GM21528 (cell line): Measurements from ENCODE around the gene EDN2.

Experiments
- ATAC-seq: cut with Tn5 transposase; IDR thresholded peaks from one replicate; pipeline ENCODE4 v1.9.1; 2021; ENCODE audit warnings: mild to moderate bottlenecking, moderate library complexity; ENCODE audit not compliant: unreplicated experiment, low FRiP score

EDN2 gene

DNA sequence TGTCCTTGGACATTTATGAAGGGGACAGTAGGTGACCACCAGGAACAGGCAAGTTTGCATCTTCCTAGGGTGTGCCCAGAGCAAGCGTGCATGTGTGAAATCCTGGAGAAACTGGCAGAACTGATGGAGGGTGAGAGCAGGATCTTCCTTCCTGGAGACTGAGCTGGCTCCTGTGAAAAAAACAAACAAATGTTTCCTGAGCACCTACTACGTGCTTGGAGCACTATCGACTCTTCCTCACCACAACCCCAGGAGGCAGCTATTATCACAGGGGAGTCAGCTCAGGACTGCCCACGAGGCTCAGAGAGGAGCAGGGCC is 1.5 kb upstream of the EDN2 start:
- ATAC-seq: no peak

GRCh38 chr1:41485605-41486004 is 1.1 kb upstream of the EDN2 start:
- no peak for ATAC-seq

DNA sequence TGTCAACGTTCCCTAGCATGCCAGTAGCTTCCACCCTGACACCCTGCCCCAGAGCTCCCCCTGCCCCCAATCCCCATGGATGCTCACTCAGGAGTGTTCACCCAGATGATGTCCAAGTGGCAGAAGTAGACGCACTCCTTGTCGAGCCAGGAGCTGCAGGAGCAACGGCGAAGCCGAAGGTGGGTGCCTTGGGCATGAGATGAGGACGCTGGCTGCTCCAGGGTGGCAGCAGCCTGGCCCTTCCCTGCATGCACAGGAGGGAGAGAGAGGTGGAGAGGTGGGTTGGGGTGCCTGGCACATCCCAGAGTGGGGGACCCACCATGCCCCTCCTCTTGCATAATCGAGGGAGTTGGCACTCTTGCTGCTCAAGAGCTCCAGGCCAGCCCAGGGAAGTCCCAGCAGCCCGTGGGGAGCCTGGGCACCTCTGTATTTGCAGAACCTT is 502 bp downstream of the EDN2 start:
- ATAC-seq: no peak

DNA sequence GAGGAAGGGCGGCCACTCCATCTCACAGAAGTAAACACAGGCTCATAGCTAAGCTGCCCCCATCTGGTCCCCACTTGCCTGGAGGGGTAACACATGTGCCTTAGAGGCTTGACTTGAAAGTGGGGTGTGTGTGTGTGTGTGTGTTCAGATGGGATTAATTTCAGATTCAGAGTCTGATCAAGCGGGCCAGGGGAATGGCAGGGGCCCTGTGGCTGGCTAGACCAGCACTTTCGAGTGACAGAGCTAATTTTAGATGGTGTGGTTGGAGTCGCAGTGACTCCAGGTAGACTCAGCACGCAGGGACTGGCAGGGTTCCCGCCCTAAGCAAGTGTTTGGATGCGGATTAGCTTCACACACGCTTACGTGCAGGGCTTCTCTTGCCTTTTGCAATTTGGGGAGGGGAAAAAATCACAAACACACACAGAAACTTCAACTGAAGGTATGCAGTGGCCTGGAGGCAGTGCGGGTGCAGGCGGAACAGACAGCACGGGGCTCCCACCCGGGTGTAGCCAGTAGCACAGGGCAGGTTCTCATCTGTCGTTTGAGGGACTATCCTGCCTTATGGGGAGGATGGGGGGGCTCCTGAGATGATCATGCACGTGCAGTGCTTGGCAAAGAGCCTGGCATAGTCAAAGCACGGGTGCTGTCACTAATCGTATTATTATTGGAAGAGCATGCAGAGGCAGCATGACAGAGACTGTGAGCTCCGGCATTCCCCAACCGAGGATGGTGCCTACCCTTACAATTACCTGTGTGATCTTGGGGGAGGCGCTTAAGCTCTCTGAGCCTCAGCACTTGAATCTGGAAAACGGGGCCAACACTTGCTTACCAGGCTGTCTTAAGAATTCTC is 1.3 kb downstream of the EDN2 start:
- no peak for ATAC-seq

GRCh38 chr1:41482001-41482765 is 2.3 kb downstream of the EDN2 start:
- ATAC-seq: no peak

DNA sequence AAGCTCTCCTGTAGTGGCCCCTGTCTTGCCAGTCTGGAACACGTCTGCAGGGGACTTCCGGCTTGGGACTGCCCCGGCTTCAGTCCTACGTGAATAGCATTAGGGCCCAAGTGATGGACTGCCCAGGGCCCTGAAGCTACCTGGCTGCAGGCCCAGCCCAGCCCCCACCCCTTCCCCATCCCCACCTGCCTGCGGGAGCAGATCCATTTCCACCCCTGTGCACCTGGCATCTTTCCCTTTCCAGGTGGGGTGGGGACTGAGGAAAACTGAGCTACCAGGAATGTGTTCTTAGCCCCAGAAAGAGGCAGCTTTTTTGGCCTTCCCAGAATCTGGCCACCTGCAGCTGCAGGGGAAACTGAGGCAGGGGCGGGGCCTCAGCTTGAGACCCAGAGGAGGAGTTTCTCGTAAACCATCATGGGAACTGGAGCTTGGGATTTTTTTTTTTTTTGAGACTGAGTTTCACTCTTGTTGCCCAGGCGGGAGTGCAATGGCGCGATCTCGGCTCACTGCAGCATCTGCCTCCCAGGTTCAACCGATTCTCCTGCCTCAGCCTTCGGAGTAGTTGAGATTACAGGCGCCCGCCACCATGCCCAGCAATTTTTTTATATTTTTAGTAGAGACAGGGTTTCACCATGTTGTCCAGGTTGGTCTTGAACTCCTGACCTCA is 3.2 kb downstream of the EDN2 start:
- ATAC-seq: no peak

GRCh38 chr1:41480204-41481108 is 4.0 kb downstream of the EDN2 start:
- no peak for ATAC-seq

DNA sequence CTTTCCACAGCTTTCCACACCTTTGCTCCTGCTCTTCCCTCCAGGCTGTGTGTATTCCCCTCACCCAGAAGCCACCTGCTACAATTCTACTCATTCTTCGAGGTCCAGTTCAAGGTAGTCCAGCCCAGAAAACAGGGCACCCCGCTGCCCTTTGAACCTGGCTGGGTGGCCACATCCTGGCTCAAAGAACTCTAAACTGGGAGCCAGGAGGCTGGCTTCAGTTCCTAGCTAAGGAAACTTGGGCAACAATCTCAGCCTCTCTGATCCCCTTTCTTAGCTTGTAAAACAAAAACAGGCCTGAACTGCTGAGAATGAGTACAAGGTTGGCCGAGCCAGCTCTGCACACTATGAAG is 4.7 kb downstream of the EDN2 start:
- no peak for ATAC-seq

DNA sequence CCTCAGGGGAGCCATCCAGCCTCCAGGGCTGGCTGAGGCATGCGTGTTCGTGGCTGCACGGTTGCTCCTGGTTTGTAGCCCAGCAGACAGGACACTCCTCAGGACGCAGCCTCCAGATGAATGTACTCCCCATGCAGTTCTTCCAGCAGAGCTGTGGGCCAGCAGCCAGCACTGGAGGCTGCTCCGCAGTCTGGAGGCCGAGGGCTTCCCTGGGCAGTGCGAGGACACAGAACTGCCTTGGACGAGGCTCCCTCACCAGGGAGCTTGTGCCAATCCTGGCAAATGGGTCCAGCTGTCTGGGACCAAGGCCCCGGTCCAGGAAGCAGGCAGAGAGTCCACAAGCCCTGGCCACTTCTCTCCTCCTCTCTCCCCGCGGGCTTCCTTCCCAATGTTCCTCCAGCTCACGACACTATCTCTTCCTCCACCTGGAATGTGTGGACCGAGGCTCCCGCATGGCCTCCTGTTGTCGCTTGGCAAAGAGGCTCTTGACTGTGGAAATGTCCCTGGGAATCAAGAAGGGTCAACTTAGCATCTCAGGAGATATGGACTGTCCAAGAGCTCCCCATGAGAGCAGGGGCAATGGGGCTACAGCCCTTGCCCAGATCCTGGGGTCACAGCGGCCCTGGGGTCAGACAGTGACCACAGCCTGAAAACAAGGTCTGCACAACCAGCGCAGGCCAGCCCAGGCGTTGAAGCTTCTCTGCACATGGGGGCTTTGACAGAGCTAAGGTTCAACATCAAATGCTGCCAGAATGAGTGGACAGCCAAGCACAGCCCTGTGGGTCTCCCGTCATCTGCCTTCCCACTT is 5.3 kb downstream of the EDN2 start:
- no peak for ATAC-seq

- no peak for ATAC-seq
These were observed 6.2 kb downstream of the EDN2 start for GRCh38 chr1:41478118-41478748.

GRCh38 chr1:41476807-41477361 is 7.6 kb downstream of the EDN2 start:
- ATAC-seq: no peak

DNA sequence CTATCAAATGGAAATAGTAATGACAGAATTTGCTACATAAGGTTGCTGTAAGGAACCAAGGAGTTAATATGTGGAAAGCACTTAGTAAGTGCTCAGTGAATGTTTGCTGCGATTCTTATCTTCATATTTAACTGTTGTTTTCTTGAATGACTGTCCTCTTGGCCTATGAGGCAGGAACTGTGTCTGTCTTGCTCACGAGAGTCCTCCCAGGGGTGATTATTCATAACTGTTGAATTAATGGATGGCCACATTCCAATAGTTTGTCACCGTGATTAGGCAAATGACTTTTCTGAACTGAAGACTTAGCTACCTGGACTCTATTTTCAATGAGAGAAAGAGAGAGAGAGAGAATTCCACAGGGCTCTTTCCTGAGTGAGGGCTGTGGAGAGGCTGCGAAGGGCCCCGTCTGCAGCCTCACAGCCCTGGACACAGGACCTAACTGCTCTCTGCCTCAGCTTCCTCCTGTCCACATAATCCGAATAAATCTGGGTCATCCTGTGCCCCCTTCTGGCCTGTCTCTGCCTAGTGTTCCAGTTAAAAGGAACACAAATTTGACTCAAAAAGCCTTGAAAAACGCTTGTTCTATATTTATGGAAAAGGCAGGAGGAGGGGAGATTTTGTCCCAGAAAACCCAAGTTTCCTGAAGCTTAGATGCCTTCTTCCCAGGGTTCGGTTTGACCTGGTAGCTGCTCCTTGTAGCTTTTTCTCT is 8.5 kb downstream of the EDN2 start:
- ATAC-seq: no peak

DNA sequence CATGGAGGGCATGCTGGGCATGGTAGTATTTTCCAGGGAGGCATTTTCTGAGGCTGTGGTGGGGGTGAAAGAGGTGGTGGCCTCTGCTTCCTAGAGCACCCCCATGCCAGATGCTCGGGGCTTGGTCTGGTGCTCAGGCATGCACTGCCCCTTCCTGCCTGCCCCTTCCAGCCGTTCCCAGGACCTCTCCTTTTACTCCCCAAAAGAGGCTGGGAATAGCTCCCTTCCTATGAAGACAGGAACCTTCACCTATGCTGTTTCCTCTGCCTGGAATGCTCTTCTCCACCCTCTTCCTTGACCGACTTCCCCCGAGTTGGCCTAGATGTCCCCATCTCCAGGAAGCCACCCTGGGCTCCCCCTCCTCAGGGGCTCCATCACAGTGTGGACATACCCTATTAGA is 9.1 kb downstream of the EDN2 start:
- ATAC-seq: no peak

DNA sequence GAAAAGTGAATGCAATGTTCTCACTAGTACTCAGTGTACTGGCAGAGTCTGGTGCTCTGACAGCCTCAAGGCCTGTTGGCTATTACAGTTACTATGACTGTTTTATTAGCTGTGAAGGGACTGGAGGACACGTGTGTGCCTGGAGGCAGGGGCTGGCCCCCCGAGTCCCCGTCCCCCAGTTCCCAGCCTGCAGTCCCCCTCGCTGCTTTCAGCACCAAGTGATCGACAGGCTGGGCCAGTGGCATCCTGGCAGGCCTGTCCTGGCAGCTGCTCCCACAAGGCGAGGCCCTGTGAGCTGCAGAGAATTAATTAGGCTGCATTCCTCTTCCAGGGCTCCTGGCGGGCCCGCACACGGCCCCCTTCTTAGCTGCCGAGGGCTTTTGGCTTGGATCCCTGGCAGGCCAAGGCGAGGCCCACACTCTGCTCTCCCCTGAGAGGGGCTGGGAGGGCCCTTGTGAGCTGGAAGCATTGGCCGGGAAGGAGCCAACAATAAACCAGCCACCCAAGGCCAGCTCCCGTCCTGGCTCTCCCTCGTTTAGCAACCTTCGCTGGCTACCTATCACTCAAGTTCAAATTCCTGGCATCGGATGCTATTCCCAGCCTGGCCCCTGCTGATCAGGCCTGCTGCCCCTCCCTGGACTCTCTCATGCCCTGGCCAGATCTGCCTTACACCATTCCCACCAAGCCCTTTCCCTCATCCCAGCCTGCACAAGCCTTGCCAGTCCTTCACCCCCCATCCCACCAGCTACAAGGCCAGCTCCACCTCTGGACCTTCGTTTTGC is 9.8 kb downstream of the EDN2 start:
- ATAC-seq: no peak

DNA sequence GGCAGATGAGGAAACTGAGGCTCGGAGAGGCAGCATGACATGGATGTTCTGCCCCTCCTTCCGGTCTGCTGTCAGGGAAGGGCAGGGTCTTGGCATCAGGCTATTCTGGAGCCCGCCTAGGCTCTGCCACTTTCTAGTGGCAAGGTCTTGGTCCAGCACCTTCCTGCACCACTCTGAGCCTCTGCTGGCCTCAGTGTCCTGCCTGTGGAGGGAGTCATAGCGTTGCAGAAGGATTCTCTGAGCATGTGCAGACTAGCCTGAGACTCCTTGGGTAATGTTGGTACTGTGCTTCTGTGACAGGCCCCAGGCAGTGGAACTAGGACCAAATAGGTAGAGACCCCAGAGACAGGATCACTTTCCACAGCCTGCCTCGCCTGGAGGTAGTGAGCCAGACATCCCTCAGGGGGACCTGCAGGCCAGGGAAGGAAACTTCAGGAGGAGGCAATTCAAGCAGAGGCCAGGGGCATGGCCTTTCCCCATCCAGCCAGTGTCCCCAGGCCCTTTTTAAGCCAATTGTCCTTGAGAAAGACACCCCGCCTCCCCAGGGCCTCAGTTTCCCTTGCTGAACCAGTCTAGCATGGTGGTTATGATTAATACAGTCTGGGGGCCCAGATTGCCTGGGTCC is 10.6 kb downstream of the EDN2 start:
- ATAC-seq: no peak

GRCh38 chr1:41471658-41472057 is 12.8 kb downstream of the EDN2 start:
- ATAC-seq: no peak

- no peak for ATAC-seq
These were observed 14.8 kb downstream of the EDN2 start for GRCh38 chr1:41469706-41470105.
